ENCODE data around the gene LDAF1. TPM values are rescaled to one million over a fixed set of nuclear protein-coding genes. Genes with fewer than 3 reads are reported as not detected.

LDAF1 gene
- total and polyA plus RNA-seq, 4 donors = 1.2 to 2.4 (median 1.7) TPM

DNA sequence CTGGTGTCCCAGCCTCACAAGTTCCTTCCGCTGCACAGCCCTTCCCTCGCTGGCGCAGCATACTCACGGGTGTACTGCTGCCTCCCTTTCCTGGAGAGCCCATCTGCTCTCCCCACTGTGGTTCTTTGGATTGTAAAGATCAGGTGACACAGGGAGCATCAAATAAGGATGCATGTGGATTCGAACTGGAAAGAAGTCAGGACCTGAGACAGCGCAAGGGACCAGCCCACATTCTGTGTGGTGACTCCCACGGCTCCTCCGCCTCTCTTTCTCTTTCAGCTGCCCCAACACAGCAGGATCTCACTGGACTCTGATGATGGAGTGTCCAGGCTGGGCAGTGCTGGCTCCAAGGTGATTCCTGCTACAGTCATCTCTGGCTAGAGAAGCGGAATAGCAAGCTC lies 8.1 kb downstream of the LDAF1 start:
- Histone ChIP-seq H3K9ac (ENCODE audit: low read depth in 1 of 2, low read length in 2 of 2) (no peak overlapping the region), H3K27me3 (ENCODE audit: control insufficient read depth in 4 of 4, insufficient read depth in 4 of 4, low read length in 3 of 4) (no peaks in the 10 kb centered on the region), H3K4me1 (ENCODE audit: control insufficient read depth in 4 of 4, insufficient read depth in 4 of 4, low read length in 3 of 4) (peaks cover 0 to 3% (median 0%) of the 10 kb centered on the region in 4 donors), H3K4me3 (ENCODE audit: low read depth in 1 of 3, low read length in 3 of 3) (no peak overlapping the region), H3K9me3 (ENCODE audit: control insufficient read depth in 4 of 4, low read length in 3 of 4) (no peaks in the 10 kb centered on the region), H3K36me3 (ENCODE audit: control insufficient read depth in 4 of 4, insufficient read depth in 3 of 4, low read depth in 1 of 4, low read length in 3 of 4) (peaks cover 0 to 2% (median 0%) of the 10 kb centered on the region in 4 donors), H3K27ac (ENCODE audit: low read depth in 1 of 2, low read length in 2 of 2) (no peak overlapping the region)
- DNase-seq (ENCODE audit: low spot score) = no peak
- TF ChIP-seq, protein P1, sequence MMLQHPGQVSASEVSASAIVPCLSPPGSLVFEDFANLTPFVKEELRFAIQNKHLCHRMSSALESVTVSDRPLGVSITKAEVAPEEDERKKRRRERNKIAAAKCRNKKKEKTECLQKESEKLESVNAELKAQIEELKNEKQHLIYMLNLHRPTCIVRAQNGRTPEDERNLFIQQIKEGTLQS (IDR thresholded peaks at IDR 0.05) = no peak
- TF ChIP-seq TAF1 (conservative IDR thresholded peaks at IDR 0.05) = no peak
- TF ChIP-seq HNF4G (IDR thresholded peaks at IDR 0.05) = no peak
- TF ChIP-seq JUND (IDR thresholded peaks at IDR 0.05) = no peak
- TF ChIP-seq MAX (IDR thresholded peaks at IDR 0.05) = no peak
- no peak for TF ChIP-seq SP1 (IDR thresholded peaks at IDR 0.05)
- no peak for TF ChIP-seq FOXA2 (IDR thresholded peaks at IDR 0.05)
- TF ChIP-seq RAD21 (IDR thresholded peaks at IDR 0.05) = no peak
- no peak for TF ChIP-seq FOXA1 (IDR thresholded peaks at IDR 0.05)
- TF ChIP-seq EGR1 (IDR thresholded peaks at IDR 0.05; ENCODE audit: low read depth in 2 of 2) = no peak
- TF ChIP-seq RXRA (IDR thresholded peaks at IDR 0.05) = no peak
- no peak for TF ChIP-seq NR2F2 (IDR thresholded peaks at IDR 0.05)
- no peak for TF ChIP-seq CTCF (IDR thresholded peaks at IDR 0.05; ENCODE audit: low read depth, low read length, missing input control)
- TF ChIP-seq, protein P2, sequence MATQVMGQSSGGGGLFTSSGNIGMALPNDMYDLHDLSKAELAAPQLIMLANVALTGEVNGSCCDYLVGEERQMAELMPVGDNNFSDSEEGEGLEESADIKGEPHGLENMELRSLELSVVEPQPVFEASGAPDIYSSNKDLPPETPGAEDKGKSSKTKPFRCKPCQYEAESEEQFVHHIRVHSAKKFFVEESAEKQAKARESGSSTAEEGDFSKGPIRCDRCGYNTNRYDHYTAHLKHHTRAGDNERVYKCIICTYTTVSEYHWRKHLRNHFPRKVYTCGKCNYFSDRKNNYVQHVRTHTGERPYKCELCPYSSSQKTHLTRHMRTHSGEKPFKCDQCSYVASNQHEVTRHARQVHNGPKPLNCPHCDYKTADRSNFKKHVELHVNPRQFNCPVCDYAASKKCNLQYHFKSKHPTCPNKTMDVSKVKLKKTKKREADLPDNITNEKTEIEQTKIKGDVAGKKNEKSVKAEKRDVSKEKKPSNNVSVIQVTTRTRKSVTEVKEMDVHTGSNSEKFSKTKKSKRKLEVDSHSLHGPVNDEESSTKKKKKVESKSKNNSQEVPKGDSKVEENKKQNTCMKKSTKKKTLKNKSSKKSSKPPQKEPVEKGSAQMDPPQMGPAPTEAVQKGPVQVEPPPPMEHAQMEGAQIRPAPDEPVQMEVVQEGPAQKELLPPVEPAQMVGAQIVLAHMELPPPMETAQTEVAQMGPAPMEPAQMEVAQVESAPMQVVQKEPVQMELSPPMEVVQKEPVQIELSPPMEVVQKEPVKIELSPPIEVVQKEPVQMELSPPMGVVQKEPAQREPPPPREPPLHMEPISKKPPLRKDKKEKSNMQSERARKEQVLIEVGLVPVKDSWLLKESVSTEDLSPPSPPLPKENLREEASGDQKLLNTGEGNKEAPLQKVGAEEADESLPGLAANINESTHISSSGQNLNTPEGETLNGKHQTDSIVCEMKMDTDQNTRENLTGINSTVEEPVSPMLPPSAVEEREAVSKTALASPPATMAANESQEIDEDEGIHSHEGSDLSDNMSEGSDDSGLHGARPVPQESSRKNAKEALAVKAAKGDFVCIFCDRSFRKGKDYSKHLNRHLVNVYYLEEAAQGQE (IDR thresholded peaks at IDR 0.05) = no peak
- TF ChIP-seq, protein P3, sequence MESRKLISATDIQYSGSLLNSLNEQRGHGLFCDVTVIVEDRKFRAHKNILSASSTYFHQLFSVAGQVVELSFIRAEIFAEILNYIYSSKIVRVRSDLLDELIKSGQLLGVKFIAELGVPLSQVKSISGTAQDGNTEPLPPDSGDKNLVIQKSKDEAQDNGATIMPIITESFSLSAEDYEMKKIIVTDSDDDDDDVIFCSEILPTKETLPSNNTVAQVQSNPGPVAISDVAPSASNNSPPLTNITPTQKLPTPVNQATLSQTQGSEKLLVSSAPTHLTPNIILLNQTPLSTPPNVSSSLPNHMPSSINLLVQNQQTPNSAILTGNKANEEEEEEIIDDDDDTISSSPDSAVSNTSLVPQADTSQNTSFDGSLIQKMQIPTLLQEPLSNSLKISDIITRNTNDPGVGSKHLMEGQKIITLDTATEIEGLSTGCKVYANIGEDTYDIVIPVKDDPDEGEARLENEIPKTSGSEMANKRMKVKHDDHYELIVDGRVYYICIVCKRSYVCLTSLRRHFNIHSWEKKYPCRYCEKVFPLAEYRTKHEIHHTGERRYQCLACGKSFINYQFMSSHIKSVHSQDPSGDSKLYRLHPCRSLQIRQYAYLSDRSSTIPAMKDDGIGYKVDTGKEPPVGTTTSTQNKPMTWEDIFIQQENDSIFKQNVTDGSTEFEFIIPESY (IDR thresholded peaks at IDR 0.05) = no peak
- no peak for TF ChIP-seq HNF4A (conservative IDR thresholded peaks at IDR 0.05)
- TF ChIP-seq GABPA (IDR thresholded peaks at IDR 0.05 in 1 of 2, conservative IDR thresholded peaks at IDR 0.05 in 1 of 2) = no peak
- no peak for TF ChIP-seq YY1 (IDR thresholded peaks at IDR 0.05)
- 88% methylated on average over 9 of the region's 9 CpGs for WGBS

All from liver (tissue), 9 donors.